Suppressor macrophage treated with lipopolysaccharide for 1 hour (primary cell): ENCODE measurements around the gene TRIP13.

Experiments used
- DNase-seq, 3 donors: peaks; one replicate each; pipeline ENCODE4 v3.0.0-alpha.2; 2020 to 2022

TRIP13 gene

DNA sequence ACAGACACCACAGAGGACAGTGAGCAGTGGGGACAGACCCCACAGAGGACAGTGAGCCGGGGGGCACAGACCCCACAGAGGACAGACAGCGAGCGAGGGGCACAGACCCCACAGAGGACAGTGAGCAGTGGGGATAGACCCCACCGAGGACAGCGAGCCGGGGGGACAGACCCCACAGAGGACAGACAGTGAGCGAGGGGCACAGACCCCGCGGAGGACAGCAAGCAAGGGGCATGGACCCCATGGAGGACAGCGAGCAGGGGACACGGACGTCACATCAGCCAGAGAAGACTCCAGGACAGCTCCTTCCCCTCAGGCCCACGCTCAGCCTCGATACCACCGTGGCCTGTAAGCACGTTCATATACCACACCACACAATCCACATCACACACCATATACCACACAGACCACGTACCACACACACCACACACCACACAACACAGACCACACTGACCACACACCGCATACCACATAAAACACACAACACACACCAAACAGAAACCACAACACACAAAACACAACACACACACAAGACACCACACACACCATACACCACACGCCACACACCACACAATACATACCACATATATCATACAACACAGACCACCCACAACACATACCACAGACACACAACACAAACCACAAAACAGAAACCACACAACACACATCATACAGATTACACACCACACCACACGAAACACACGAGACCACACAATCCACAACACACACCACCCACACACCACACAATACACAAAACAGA is 36.7 kb upstream of the TRIP13 start:
- DNase-seq, result no peak

GRCh38 chr5:856531-857425 is 35.9 kb upstream of the TRIP13 start:
- DNase-seq, result no peak

DNA sequence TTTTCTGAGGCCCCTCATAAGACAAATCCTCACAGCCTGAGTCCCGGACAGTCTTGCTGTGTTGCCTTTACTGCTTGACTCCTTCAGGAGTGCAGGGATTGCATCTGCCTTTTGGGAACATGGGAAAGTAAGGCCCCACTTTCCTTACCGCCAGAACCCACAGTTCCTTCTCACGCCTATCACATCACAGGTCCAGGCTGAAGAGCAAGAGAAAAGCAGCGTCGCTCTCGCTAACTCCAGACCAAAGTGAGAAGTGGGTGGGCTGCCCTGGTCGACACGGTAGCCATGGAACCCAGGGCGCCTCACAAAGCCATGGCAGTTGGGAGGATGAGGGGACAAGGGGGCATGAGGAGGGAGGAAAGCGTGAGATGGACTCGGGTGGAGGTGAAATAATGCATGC is 34.0 kb upstream of the TRIP13 start:
- DNase-seq, result no peak

GRCh38 chr5:859391-859790 is 33.3 kb upstream of the TRIP13 start:
- DNase-seq, result no peak

DNA sequence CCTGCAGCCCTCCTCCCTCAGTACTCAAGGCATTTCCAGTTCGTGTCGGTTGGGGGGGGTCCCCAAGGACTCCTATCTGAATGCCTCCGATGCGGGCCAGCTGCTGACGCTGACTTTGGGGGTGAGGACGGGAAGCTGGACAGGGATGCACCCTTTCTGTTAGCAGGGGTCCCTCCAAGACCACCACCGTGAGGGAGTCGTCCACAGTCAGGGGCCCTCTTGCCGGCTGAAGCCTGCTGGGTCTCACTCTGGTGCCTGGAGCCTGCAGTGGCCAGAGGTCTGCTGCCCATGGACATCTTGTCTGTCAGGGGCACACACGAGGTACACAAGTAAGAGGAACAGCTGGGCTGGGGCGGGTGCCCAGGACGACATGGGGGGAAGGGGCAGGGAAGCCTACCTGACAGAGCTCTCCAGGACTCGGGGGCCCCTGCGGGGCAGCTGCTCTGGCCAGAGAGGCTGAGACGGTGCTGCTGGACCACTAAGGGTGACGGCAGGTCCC is 32.8 kb upstream of the TRIP13 start:
- no peak for DNase-seq

- DNase-seq, result no peak
Observed at GRCh38 chr5:860506-861150, 32.1 kb upstream of the TRIP13 start.

DNA sequence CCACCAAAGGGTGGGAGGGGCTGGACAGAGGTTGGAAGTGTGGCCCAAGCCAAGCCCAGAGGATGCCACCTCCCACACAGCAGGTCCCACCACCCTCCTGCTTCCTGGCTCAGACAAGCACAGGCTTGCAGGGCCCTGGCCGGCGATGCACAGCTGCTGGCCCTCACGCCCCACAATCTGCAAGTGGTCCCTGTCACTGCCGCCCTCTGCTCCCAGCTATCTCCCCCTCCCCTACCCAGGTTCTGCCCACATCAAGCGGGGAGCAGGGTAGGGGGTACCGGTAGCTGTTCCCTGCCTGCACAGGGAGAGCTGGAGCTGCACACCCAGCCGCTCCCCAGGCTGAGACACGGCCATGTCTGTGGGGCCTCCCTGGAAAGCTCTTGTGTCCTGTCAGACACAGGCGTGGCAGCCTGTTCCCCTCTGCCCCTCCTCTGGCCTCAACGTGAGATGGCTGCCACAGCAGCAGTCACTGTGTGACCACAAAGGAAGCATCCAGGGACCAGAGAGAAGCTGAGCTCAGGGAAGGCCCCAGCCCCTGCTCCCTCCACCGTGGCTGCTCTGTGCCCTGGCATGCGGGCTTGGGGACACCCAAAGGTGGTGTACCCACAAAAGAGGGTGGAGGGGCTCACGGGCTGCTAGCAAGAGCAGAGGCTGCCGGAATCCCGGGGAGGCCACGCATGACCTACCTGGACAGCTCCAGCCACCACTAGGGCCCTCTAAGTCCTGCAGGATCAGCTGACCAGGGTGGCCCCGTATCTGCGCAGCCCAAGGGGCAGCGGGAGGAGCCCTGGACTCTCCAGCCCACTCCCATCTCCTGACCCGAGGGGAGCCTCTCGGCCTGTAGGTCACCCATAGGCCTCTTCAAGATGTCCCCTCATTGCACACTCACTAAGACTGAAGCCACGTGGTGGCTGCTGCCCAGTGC is 31.0 kb upstream of the TRIP13 start:
- DNase-seq, result no peak

DNA sequence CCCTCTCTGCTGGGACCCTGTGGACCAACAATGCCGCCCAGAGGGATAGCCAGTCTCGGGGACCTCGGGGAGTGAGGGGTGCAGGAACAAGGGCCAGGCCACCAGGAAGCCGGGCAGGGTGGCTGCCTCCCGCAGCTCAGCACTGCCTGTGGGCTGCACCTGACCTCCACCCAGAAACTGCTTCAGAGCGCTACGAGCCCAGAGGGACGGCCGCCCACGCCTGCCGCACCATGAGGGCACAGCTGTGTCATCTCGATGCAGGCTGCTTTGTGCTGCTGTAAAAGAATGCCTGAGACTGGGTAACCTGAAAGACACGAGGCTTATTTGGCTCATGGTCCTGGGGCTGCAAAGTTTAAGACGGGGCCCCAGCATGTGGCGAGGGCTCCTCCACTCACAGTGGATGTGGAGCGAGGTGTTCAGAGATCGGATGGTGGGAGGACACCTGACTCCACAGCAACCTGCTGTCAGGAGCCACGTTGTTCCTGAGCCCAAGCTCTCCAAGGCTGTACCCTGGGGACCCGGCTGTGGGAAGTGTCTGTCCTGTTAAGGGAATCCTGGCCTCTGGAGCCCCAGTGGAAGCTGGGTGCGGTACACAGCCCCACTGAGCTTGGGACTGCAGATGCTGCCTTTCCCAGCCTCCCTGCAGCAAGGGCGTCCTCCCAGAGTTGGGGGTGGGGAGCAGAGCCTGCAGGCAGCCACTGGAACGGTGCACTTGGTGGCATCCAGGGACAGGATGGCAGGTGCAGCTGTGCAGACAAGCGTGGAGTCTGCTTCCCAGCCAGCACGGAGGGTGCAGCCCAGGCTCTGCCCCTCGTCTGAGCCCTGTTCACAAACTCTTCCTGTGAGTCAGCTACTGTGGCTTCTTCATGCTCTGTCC is 30.1 kb upstream of the TRIP13 start:
- no peak for DNase-seq

- no peak for DNase-seq
Observed at GRCh38 chr5:863244-863805, 29.4 kb upstream of the TRIP13 start.

DNA sequence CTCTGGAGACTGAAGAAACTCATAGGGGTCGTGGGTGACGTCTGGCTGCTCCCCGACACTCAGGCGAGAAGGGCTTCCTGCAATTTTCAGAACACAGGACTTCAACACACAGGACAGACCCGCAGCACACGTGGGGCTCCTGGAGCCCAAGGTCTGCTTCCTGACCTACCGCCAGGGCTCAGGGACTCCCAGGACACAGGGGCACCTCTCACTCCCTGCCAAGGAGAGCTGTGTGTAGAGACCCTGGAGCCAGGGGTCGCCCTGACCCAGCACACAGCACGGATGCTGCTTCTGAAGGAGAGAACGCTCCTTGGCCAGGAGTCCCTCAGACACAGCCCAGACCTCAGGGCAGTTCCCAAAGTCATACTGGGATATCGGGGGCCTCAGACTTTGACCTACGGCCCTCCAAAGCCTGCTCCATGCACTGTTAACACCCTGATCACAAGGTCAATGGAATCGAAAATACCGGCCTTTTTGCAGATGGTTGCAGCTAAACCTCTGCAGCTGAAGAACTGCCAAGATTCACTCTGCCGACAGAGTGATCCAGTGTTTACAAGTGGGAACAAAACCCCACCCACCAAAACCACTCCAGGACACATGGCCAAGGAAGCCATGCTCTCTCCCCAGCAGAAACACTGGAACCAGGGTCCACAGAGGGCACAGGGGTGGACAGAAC is 28.1 kb upstream of the TRIP13 start:
- DNase-seq, result no peak

- DNase-seq, result no peak
Observed at GRCh38 chr5:865168-865521, 27.5 kb upstream of the TRIP13 start.

GRCh38 chr5:865771-866170 is 26.9 kb upstream of the TRIP13 start:
- DNase-seq, result no peak

- DNase-seq, result no peak
Observed at GRCh38 chr5:867300-867870, 25.3 kb upstream of the TRIP13 start.

GRCh38 chr5:868428-869135 is 24.1 kb upstream of the TRIP13 start:
- no peak for DNase-seq

DNA sequence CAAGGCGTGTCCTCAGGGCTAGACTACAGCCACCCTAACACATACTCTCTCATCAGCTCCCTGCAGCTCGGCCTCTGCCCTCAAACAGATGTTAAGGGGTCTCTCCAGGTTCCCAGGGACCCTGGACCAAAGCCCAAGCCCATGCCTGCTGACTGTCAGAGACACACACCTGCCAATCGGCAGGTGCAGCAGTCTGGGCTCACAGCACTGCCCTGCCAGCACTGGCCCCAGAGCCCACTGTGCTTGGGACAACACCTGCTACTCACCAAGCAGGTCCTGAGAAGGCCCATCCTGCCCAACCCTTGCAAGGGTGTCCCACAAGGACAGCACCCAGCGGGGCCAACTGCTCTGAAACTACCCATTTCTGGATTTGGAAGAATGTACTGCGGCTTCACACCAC is 21.7 kb upstream of the TRIP13 start:
- DNase-seq, result no peak

DNA sequence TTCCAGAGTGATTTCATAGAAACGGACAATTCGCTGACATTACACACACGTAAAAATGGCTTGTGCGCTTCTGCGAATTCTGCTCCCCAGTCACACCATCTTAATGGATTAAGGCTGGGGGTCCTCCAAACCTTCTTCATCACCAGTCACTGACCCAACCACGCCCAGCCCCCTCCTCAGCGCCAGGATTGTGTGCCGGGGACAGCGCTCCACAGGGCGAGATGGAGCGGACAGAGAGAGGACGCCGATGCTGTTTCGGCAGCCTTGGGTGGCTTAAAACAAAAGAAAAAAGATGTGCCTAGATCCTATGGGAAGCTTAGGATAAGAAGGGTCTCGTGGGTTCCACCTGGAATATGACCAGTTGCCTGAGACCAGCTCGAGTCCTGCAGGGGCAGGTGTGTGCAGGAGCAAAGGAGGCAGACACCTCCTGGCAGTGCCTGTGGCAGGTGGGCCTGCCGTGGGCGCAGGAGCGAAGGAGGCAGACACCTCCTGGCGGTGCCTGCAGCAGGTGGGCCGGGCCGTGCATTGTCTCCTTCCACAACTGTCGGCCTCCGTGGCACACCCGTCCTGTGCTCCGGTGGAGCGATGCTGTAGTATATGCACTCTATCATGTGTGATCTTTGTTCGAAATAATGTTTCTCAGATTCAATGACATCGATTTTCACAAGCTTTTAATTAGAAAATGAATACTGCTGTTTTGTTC is 20.9 kb upstream of the TRIP13 start:
- no peak for DNase-seq

- no peak for DNase-seq
Observed at GRCh38 chr5:872301-872700, 20.4 kb upstream of the TRIP13 start.

DNA sequence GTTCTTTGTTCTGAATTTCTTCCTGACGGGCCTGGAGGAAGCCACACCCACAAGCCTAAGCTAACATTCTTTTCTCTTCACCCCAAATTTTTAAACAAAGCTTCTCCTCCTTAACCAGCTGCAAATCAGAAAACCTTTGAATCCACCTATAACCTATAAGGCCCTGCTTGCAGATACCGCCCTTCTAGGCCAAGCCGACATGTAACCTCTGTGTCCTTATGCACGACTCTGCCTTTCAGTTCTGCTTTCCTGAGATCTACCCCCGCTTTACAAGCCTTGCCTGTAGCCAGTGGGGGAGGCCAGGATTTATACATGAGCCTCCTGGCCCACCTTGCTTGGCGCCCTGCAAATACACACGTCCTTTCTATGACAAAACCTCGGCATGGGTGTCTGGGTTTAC is 19.4 kb upstream of the TRIP13 start:
- no peak for DNase-seq

GRCh38 chr5:875931-876330 is 16.8 kb upstream of the TRIP13 start:
- DNase-seq, result no peak
